Loucy (cell line): ENCODE data around the gene B3GLCT.

Experiments
- H2AFZ ChIP-seq: fragments of 200-600 bp; sonication (generic); 2 replicates; pipeline ENCODE4 v1.6.0; 2016; ENCODE audit warnings: antibody characterized with exemption, mild to moderate bottlenecking, low read length, moderate library complexity
- H3F3A ChIP-seq: fragments of 200-600 bp; 2 replicates; pipeline ENCODE4 v1.6.0; 2016; ENCODE audit warnings: antibody characterized with exemption, low read depth, mild to moderate bottlenecking
- H3K27me3 ChIP-seq: fragments of 200-600 bp; sonication (generic); 2 replicates; pipeline ENCODE4 v1.6.1; 2014; ENCODE audit warnings: low read length, mild to moderate bottlenecking; ENCODE audit not compliant: insufficient read depth, poor library complexity, severe bottlenecking
- H3K36me3 ChIP-seq: fragments of 200-600 bp; sonication (generic); 2 replicates; pipeline ENCODE4 v1.6.1; 2016; ENCODE audit warnings: low read length; ENCODE audit not compliant: insufficient read depth
- H3K4me1 ChIP-seq: fragments of 200-600 bp; sonication (generic); 2 replicates; pipeline ENCODE4 v1.5.1; 2014; ENCODE audit warnings: low read length, mild to moderate bottlenecking; ENCODE audit not compliant: insufficient read depth, poor library complexity, severe bottlenecking
- H3K4me2 ChIP-seq: fragments of 200-600 bp; sonication (generic); 2 replicates; pipeline ENCODE4 v1.6.0; 2014; ENCODE audit warnings: antibody characterized with exemption, low read length, low read depth, mild to moderate bottlenecking; ENCODE audit not compliant: poor library complexity, severe bottlenecking
- H3K4me3 ChIP-seq: fragments of 200-600 bp; sonication (generic); 2 replicates; pipeline ENCODE4 v1.5.1; 2014; ENCODE audit warnings: low read length, mild to moderate bottlenecking, mixed read lengths; ENCODE audit not compliant: poor library complexity, severe bottlenecking
- H3K79me2 ChIP-seq: fragments of 200-600 bp; sonication (generic); 2 replicates; pipeline ENCODE4 v1.6.1; 2014; ENCODE audit warnings: low read length; ENCODE audit not compliant: insufficient read depth
- H3K9ac ChIP-seq: fragments of 200-600 bp; sonication (generic); 2 replicates; pipeline ENCODE4 v1.6.0; 2014; ENCODE audit warnings: mild to moderate bottlenecking, low read depth, low read length, moderate library complexity; ENCODE audit not compliant: poor library complexity, severe bottlenecking
- H3K9me2 ChIP-seq: fragments of 200-600 bp; sonication (generic); replicated peaks from 2 replicates; pipeline ENCODE4 v1.6.1; 2016; ENCODE audit warnings: low read depth, low read length, mixed read lengths
- H3K9me3 ChIP-seq: fragments of 200-600 bp; sonication (generic); 2 replicates; pipeline ENCODE4 v1.6.1; 2014; ENCODE audit warnings: mild to moderate bottlenecking, antibody characterized with exemption, low read length, low read depth; ENCODE audit not compliant: insufficient read depth
- H4K20me1 ChIP-seq: fragments of 200-600 bp; sonication (generic); 2 replicates; pipeline ENCODE4 v1.6.0; 2014; ENCODE audit warnings: antibody characterized with exemption, low read length, mild to moderate bottlenecking; ENCODE audit not compliant: insufficient read depth, poor library complexity, severe bottlenecking
- CTCF ChIP-seq: fragments of 200-600 bp; sonication (generic); conservative IDR thresholded peaks from 2 replicates; pipeline ENCODE4 v1.5.1; 2014; ENCODE audit warnings: mild to moderate bottlenecking, antibody characterized with exemption, low read length
- EZH2phosphoT487 ChIP-seq: fragments of 200-600 bp; IDR thresholded peaks from 2 replicates; pipeline ENCODE4 v1.6.1; 2018; ENCODE audit warnings: antibody characterized with exemption, mild to moderate bottlenecking, moderate library complexity, borderline replicate concordance

The B3GLCT gene

GRCh38 chr13:31377946-31378345 lies 178.2 kb downstream of the B3GLCT start:
- H3K4me2 ChIP-seq: no peak overlapping the region
- peak overlapping the region; percentile 50; the same call in 1 of the 2 replicates for H2AFZ ChIP-seq
- no peaks in the 10 kb centered on the region for H3K9me3 ChIP-seq
- H3K36me3 ChIP-seq: no peaks in the 10 kb centered on the region
- peaks cover 11% of the 10 kb centered on the region for H3K4me1 ChIP-seq
- TF ChIP-seq EZH2phosphoT487: no peak
- TF ChIP-seq CTCF: no peak
- H3F3A ChIP-seq: no peaks in the 10 kb centered on the region
- H3K9me2 ChIP-seq: no peaks in the 10 kb centered on the region
- no peak overlapping the region for H3K9ac ChIP-seq
- no peaks in the 10 kb centered on the region for H3K27me3 ChIP-seq
- H3K4me3 ChIP-seq: no peak overlapping the region
- no peaks in the 10 kb centered on the region for H4K20me1 ChIP-seq
- H3K79me2 ChIP-seq: no peaks in the 10 kb centered on the region

DNA sequence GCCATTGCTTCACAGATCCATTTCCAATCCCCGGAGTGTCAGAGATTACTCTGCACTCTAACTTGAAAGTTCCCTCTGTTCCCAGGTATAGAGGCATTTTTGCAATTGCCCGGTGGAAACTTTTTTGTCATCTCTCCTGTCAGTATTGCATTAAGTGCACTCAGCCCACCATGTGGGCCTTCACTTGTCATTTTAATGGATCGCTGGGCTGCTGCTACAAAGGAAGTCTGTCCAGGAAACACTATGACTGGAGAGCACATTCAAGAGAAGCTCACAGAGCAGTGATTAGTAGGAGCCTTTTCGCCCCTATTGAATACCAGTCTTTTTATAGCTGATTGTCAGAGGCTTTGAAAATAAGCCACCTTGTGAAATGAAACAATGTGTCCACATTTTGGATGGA lies 180.9 kb downstream of the B3GLCT start:
- no peaks in the 10 kb centered on the region for H3K9me3 ChIP-seq
- no peak overlapping the region for H2AFZ ChIP-seq
- no peaks in the 10 kb centered on the region for H3K79me2 ChIP-seq
- H3K36me3 ChIP-seq: no peaks in the 10 kb centered on the region
- H3K4me3 ChIP-seq: no peak overlapping the region
- H3K4me1 ChIP-seq: peaks cover 8% of the 10 kb centered on the region
- H3K9ac ChIP-seq: no peak overlapping the region
- TF ChIP-seq EZH2phosphoT487: no peak
- TF ChIP-seq CTCF: no peak
- H3K9me2 ChIP-seq: no peaks in the 10 kb centered on the region
- H3K27me3 ChIP-seq: no peaks in the 10 kb centered on the region
- no peaks in the 10 kb centered on the region for H4K20me1 ChIP-seq
- H3F3A ChIP-seq: no peaks in the 10 kb centered on the region
- H3K4me2 ChIP-seq: no peak overlapping the region
